Endothelial cell (in vitro differentiated cells): Measurements from ENCODE around the gene MRPS9. TPM values are rescaled to one million over a fixed set of nuclear protein-coding genes. Genes with fewer than 3 reads are reported as not detected.

ENCODE experiments used
- DNase-seq: peaks from one replicate; pipeline ENCODE4 v3.0.0; 2021; ENCODE audit warnings: low spot score
- H3K27ac Mint-ChIP-seq: one replicate; pipeline ENCODE4 v1.8.0; 2021; ENCODE audit warnings: mixed read lengths, inconsistent platforms; ENCODE audit not compliant: unreplicated experiment
- H3K27me3 Mint-ChIP-seq: one replicate; pipeline ENCODE4 v1.8.0; 2021; ENCODE audit warnings: mild to moderate bottlenecking, moderate library complexity, mixed read lengths, inconsistent platforms; ENCODE audit not compliant: unreplicated experiment
- H3K36me3 Mint-ChIP-seq: one replicate; pipeline ENCODE4 v1.8.0; 2021; ENCODE audit warnings: mild to moderate bottlenecking, low read depth, mixed read lengths, inconsistent platforms; ENCODE audit not compliant: unreplicated experiment
- H3K4me1 Mint-ChIP-seq: one replicate; pipeline ENCODE4 v1.8.0; 2021; ENCODE audit warnings: mild to moderate bottlenecking, mixed read lengths, inconsistent platforms; ENCODE audit not compliant: unreplicated experiment
- H3K4me3 Mint-ChIP-seq: one replicate; pipeline ENCODE4 v1.8.0; 2021; ENCODE audit warnings: mild to moderate bottlenecking, mixed read lengths, inconsistent platforms; ENCODE audit not compliant: unreplicated experiment
- H3K9me3 Mint-ChIP-seq: one replicate; pipeline ENCODE4 v1.8.0; 2021; ENCODE audit warnings: mixed read lengths, inconsistent platforms; ENCODE audit not compliant: unreplicated experiment
- total RNA-seq: library from RNA; stranded (reverse); fragmentation: NEBNext Ultra II Directional; extraction: Animal tissue kit (Norgen Biotek cat#: 25700); gene quantifications from one replicate; pipeline ENCODE4 v1.2.1, GENCODE V29; 2021; ENCODE audit not compliant: unreplicated experiment
- TF ChIP-seq, protein P1 (sequence below): fragments of 200-600 bp; sonication (generic); IDR thresholded peaks from one replicate; pipeline ENCODE4 v1.5.0; 2021; ENCODE audit warnings: antibody characterized with exemption; ENCODE audit not compliant: unreplicated experiment

The MRPS9 gene
- total RNA-seq, 1 donor from 2014 or later: 27.3 TPM

- Mint-ChIP-seq H3K9me3 (no peaks in the 10 kb centered on the region), H3K27me3 (no peaks in the 10 kb centered on the region), H3K4me3 (no peak overlapping the region), H3K27ac (no peak overlapping the region), H3K4me1 (no peaks in the 10 kb centered on the region), H3K36me3 (no peaks in the 10 kb centered on the region)
- TF ChIP-seq, protein P1, sequence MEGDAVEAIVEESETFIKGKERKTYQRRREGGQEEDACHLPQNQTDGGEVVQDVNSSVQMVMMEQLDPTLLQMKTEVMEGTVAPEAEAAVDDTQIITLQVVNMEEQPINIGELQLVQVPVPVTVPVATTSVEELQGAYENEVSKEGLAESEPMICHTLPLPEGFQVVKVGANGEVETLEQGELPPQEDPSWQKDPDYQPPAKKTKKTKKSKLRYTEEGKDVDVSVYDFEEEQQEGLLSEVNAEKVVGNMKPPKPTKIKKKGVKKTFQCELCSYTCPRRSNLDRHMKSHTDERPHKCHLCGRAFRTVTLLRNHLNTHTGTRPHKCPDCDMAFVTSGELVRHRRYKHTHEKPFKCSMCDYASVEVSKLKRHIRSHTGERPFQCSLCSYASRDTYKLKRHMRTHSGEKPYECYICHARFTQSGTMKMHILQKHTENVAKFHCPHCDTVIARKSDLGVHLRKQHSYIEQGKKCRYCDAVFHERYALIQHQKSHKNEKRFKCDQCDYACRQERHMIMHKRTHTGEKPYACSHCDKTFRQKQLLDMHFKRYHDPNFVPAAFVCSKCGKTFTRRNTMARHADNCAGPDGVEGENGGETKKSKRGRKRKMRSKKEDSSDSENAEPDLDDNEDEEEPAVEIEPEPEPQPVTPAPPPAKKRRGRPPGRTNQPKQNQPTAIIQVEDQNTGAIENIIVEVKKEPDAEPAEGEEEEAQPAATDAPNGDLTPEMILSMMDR: no peak
- DNase-seq: no peak
Measured at GRCh38 chr2:105073591-105073990, 35.7 kb downstream of the MRPS9 start.

DNA sequence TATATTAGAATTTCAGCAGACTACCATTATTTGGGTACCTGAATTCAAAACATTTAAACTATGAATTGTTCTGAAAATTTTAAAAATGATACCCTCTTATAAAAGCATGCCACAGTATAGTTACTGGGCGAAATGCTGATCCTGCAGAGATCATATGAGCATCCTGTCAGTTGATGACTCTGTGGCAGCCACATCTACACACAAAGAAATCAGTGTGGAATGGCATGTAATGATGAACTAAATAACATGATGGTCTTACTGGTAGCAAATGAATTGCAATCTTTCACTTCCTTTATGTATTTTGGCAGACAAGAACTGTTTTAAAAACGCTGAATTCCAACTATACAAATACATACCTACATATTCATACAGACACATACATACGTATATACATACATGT, 38.3 kb downstream of the MRPS9 start:
- no peak for DNase-seq
- H3K27me3 Mint-ChIP-seq: no peaks in the 10 kb centered on the region
- H3K4me3 Mint-ChIP-seq: no peak overlapping the region
- TF ChIP-seq, protein P1: no peak
- H3K27ac Mint-ChIP-seq: no peak overlapping the region
- no peaks in the 10 kb centered on the region for H3K4me1 Mint-ChIP-seq
- no peaks in the 10 kb centered on the region for H3K9me3 Mint-ChIP-seq
- H3K36me3 Mint-ChIP-seq: no peaks in the 10 kb centered on the region

GRCh38 chr2:105078906-105079495, 41.1 kb downstream of the MRPS9 start:
- H3K27ac Mint-ChIP-seq: no peak overlapping the region
- no peaks in the 10 kb centered on the region for H3K9me3 Mint-ChIP-seq
- no peak overlapping the region for H3K4me3 Mint-ChIP-seq
- no peaks in the 10 kb centered on the region for H3K36me3 Mint-ChIP-seq
- DNase-seq: no peak
- H3K27me3 Mint-ChIP-seq: no peaks in the 10 kb centered on the region
- no peaks in the 10 kb centered on the region for H3K4me1 Mint-ChIP-seq
- TF ChIP-seq, protein P1: no peak

DNA sequence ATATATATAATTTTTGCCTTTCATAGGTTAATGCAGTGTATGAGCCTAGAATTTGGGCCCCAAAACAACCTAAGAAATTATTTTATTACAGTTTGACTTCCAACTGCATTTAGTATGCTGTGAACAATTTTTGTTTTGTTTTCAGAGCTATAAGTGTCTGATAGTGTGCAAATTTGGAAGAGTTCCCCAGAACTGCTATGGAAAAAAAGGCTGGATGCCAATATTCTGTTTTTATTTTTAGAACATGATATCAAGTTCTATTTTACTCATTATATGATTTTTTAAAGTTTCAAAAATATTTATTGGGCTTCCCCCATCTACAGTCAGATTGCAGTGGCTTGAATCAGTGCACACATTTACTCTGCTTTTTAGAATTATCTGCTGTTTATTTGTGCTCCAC, 42.6 kb downstream of the MRPS9 start:
- no peak overlapping the region for H3K27ac Mint-ChIP-seq
- TF ChIP-seq, protein P1: no peak
- no peaks in the 10 kb centered on the region for H3K9me3 Mint-ChIP-seq

GRCh38 chr2:105081006-105081601, 43.2 kb downstream of the MRPS9 start:
- H3K4me1 Mint-ChIP-seq: no peaks in the 10 kb centered on the region
- no peaks in the 10 kb centered on the region for H3K36me3 Mint-ChIP-seq
- no peaks in the 10 kb centered on the region for H3K27me3 Mint-ChIP-seq
- TF ChIP-seq, protein P1: no peak
- no peak overlapping the region for H3K4me3 Mint-ChIP-seq
- H3K9me3 Mint-ChIP-seq: no peaks in the 10 kb centered on the region
- no peak overlapping the region for H3K27ac Mint-ChIP-seq
- DNase-seq: no peak

More for the DNA sequence above, 42.6 kb downstream of the MRPS9 start:
- H3K27me3 Mint-ChIP-seq: no peaks in the 10 kb centered on the region
- no peak for DNase-seq
- no peak overlapping the region for H3K4me3 Mint-ChIP-seq
- no peaks in the 10 kb centered on the region for H3K4me1 Mint-ChIP-seq
- H3K36me3 Mint-ChIP-seq: no peaks in the 10 kb centered on the region
